B cell (primary cell): ENCODE data around the gene ZDHHC4.

Source experiments
- EZH2 ChIP-seq: IDR thresholded peaks from 2 replicates; pipeline ENCODE4 v1.6.1; 2012; ENCODE audit warnings: borderline replicate concordance, low read depth, mild to moderate bottlenecking, moderate library complexity, low read length; ENCODE audit not compliant: insufficient read depth, poor library complexity, severe bottlenecking
- TF ChIP-seq, protein P1 (sequence below): fragments of 200-600 bp; IDR thresholded peaks from one replicate; pipeline ENCODE4 v1.8.0; 2022; ENCODE audit warnings: antibody characterized with exemption, mild to moderate bottlenecking

- TF ChIP-seq, protein P1, sequence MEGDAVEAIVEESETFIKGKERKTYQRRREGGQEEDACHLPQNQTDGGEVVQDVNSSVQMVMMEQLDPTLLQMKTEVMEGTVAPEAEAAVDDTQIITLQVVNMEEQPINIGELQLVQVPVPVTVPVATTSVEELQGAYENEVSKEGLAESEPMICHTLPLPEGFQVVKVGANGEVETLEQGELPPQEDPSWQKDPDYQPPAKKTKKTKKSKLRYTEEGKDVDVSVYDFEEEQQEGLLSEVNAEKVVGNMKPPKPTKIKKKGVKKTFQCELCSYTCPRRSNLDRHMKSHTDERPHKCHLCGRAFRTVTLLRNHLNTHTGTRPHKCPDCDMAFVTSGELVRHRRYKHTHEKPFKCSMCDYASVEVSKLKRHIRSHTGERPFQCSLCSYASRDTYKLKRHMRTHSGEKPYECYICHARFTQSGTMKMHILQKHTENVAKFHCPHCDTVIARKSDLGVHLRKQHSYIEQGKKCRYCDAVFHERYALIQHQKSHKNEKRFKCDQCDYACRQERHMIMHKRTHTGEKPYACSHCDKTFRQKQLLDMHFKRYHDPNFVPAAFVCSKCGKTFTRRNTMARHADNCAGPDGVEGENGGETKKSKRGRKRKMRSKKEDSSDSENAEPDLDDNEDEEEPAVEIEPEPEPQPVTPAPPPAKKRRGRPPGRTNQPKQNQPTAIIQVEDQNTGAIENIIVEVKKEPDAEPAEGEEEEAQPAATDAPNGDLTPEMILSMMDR = no peak
- TF ChIP-seq EZH2 = no peak
These were observed 54.4 kb downstream of the ZDHHC4 start for GRCh38 chr7:6631605-6632004.
